D721Med (cell line): ENCODE results near the gene SCFD2.

Experiments used
- DNase-seq: peaks from one replicate; pipeline ENCODE4 v3.0.0; 2011; ENCODE audit warnings: low spot score; ENCODE audit not compliant: insufficient read length
- FAIRE-seq: peaks from 2 replicates; lab custom pipeline; 2011; peaks lifted over from hg19 to GRCh38; lab: Jason Lieb, UNC
- CTCF ChIP-seq: IDR thresholded peaks from 2 replicates; pipeline ENCODE4 v1.5.1; 2012; ENCODE audit warnings: mild to moderate bottlenecking, control low read depth; ENCODE audit not compliant: insufficient read depth; ENCODE audit errors: missing control alignments

Gene SCFD2

GRCh38 chr4:52925531-52925968, 440.3 kb downstream of the SCFD2 start:
- peak; percentile 91 for FAIRE-seq
- DNase-seq = peak; percentile 45
- no peak for TF ChIP-seq CTCF

DNA sequence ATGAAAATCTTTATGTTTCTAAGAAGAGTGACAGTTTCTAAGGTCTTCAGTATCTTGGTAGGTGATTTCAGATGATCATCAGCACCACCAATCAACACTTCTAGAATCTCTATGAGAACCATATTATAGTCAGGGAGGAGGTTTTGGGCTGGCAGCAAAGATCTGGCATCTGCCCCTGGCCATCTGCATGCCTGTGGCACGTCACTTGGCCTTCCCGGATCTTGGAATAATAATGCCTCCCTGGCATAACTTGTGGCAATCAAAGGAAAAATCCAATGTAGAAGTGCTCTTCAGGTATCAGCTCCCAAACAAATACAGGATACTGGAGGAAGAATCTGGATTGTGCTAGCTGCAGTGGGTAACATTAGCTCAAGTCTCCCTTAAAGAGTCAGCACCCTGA, 446.4 kb downstream of the SCFD2 start:
- DNase-seq (no peak), FAIRE-seq (no peak)
- TF ChIP-seq CTCF = no peak

GRCh38 chr4:52917817-52918216, 448.0 kb downstream of the SCFD2 start:
- FAIRE-seq (no peak), DNase-seq (no peak)
- no peak for TF ChIP-seq CTCF

DNA sequence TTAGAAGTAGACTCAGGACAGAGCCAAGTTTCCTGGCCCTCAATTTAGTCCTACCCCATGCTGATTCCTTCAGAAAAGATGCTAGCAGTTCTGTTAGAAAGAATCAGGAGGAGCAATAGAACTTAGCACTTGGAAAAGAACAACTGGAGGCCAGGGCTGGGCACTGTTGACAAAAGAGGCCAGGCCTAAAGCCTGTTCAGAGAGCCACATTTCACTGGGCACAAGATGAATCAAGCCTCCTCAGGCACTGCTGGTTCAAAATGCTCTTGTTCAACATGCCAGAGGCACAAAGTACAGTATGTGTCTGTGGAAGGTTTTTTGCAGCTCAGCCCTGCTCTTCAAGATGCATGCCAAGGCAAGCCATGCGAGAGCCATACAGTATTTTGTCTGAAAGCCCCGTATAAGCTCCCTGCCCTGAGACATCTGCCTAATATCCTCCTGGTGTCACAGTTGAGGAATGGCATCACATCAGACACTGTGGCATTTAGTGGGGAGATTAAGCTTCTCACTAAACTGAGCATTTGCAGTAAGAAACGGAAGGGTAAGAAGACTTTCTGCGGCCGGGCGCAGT, 450.0 kb downstream of the SCFD2 start:
- FAIRE-seq (no peak), DNase-seq (no peak)
- TF ChIP-seq CTCF = no peak

- no peak for DNase-seq
- FAIRE-seq = no peak
- TF ChIP-seq CTCF = no peak
Observed at GRCh38 chr4:52915191-52915590, 450.7 kb downstream of the SCFD2 start.

- FAIRE-seq (no peak), DNase-seq (no peak)
Observed at GRCh38 chr4:52914051-52914605, 451.7 kb downstream of the SCFD2 start.

More at GRCh38 chr4:52914051-52914605, 451.7 kb downstream of the SCFD2 start:
- no peak for TF ChIP-seq CTCF
